Subcutaneous adipose tissue (tissue), 4 donors: Measurements from ENCODE around the gene RUVBL1. TPM values are rescaled to one million over a fixed set of nuclear protein-coding genes. Genes with fewer than 3 reads are reported as not detected.

Experiments used
- CTCF ChIP-seq: fragments of 450-650 bp; IDR thresholded peaks from one replicate; pipeline ENCODE4 v1.5.1; 2016; ENCODE audit warnings: low read depth, mild to moderate bottlenecking, control low read depth, antibody characterized with exemption, moderate library complexity
- total RNA-seq, 4 donors: library from RNA; depleted of rRNA; stranded (reverse); fragments of >200 nt; gene quantifications; one replicate each; pipeline ENCODE4 v1.1.0, GENCODE V29; 2016

The RUVBL1 gene
- total RNA-seq, 4 donors from 2014 or later: 14.1 to 29.3 (median 17.1) TPM

DNA sequence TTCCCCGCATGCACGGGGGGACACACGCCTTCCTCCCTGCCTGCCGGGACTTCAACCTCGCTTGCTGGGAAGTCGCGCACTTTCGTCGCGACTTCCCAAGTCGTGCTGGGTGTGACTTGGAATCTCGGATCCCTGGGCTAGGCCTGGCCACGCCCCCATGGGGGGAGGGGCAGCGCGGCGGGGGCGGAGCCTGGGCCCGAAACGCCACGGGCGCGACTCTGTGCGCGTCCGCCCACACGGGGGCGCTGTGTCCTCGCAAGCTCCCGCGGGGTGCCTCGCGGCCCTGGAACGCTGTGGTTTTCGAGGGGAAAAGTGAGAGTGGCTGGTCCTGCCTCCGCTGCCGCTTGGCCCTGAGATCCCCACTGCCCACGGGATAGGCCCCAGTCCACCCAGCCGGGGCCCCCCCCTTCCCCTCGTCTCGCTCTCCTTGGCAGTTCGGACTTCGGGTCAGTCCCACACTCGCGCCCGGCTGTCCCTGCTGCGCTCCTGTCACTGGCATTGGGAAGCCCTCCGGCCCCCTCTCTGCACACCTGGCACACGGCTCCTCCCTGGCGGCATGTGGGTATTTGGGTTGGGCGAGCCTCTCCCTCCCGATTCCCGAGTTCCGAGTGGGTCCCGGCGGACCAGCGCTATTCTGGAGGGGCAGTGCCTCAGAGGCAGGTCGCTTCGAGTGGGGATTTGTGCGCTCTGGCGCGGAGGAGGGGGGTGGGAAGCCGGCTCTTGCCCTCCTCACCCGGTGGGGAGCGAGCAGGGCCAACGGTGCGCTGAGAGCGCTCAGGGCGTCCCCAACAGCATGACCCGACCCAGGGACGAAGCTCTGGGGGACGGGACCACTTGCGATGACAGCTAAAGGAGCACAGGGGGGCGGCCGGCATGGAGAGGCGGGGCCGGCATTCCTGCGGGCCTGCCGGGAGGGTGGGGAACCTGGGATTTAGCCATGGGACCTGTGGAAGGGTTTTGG, 47.8 kb downstream of the RUVBL1 start:
- TF ChIP-seq CTCF: no peak

GRCh38 chr3:128074851-128075521, 48.6 kb downstream of the RUVBL1 start:
- TF ChIP-seq CTCF: no peak

- no peak for TF ChIP-seq CTCF
Observed at GRCh38 chr3:128073807-128074206, 49.8 kb downstream of the RUVBL1 start.

- TF ChIP-seq CTCF: no peak
Observed at GRCh38 chr3:128073185-128073725, 50.4 kb downstream of the RUVBL1 start.

- no peak for TF ChIP-seq CTCF
Observed at GRCh38 chr3:128072454-128073184, 51.0 kb downstream of the RUVBL1 start.

GRCh38 chr3:128071771-128072453, 51.7 kb downstream of the RUVBL1 start:
- TF ChIP-seq CTCF: no peak
